Measurements from ENCODE around the gene CDC42EP4. TPM values are rescaled to one million over a fixed set of nuclear protein-coding genes. Genes with fewer than 3 reads are reported as not detected.

CDC42EP4 gene
- total RNA-seq, 1 donor, result 54.8 TPM

DNA sequence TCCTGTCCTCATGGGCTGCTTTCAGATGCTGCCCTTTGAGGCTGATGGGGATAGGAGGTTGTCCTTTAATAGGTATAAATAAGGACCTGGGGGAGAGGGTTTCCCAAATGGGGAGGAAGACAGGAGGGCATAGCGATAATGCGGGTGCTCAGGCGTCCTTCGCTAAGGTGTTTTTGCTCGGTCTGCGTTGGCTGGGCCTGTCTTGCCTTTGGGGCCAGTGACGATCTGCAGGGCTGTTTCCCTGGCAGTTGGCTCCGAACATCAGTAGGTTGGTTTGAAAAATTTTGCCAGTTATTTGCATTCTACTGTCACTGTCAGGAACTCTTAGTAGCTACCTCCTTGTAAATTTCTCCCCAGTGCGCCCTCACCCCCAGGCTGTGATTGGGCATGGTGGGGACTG lies 37.8 kb upstream of the CDC42EP4 start:
- TF ChIP-seq CTCF (IDR thresholded peaks at IDR 0.05; ENCODE audit: insufficient read depth, low read depth, low read length), result no peak
- DNase-seq (ENCODE audit: low read depth), result no peak
- H3K4me3 ChIP-seq (ENCODE audit: low read depth, low read length), result no peak overlapping the region

DNA sequence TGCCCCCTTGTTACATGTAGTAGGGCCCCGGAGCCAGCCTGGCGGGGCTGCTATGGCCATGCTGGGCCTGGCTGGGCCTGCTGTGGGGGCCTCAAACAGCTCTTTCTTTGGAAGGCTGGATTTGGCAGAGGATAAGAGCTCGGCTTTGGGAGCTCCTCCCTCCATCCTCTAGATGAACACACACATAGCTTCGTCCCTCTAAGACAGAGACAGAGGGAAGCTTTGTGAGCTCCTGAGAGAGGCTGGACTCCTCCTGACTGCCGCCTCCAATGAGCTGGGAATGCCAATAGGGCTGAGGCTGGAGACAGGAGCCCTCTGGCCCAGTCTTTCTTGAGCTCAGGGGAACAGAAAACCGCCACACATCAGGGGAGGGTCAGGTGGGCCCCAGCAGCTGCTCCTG lies 37.3 kb upstream of the CDC42EP4 start:
- no peak overlapping the region for H3K4me3 ChIP-seq (ENCODE audit: low read depth, low read length)
- DNase-seq (ENCODE audit: low read depth), result no peak
- no peak for TF ChIP-seq CTCF (IDR thresholded peaks at IDR 0.05; ENCODE audit: insufficient read depth, low read depth, low read length)

DNA sequence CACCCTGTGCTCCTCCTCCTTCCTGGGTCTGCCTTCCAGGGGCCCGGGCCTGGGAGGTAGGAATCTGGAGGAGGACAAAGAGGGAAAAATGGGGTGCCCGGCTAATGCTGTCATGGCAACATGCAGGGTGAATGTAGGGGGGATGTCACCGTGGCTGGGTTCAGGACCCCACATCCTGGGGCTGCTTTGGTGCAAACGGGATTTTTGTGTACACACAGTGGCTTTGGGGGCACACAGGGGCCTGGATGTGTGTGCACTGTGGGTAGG lies 37.0 kb upstream of the CDC42EP4 start:
- no peak for DNase-seq (ENCODE audit: low read depth)
- TF ChIP-seq CTCF (IDR thresholded peaks at IDR 0.05; ENCODE audit: insufficient read depth, low read depth, low read length), result no peak
- H3K4me3 ChIP-seq (ENCODE audit: low read depth, low read length), result no peak overlapping the region

GRCh38 chr17:73348018-73348828 lies 36.4 kb upstream of the CDC42EP4 start:
- no peak overlapping the region for H3K4me3 ChIP-seq (ENCODE audit: low read depth, low read length)
- no peak for DNase-seq (ENCODE audit: low read depth)
- TF ChIP-seq CTCF (IDR thresholded peaks at IDR 0.05; ENCODE audit: insufficient read depth, low read depth, low read length), result no peak

DNA sequence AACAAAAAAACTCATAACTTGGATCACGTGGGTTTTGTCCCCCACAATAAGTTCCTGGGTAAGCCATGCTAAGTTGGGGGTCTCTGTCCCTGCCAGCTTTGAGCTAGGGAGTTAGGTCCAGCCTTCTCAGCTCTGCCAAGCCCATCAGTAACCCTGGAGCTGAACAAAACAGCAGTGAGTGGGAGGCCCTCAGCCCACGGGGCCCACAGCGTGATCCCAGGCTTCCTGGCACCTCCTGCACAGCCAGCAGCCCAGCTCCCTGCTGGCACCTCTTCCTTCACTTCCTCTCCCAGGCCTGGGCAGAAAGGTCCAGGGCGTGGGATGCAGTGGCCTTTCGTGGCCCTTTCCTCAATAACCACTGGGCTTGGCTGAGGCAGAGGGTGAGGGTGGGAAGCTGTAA lies 35.5 kb upstream of the CDC42EP4 start:
- H3K4me3 ChIP-seq (ENCODE audit: low read depth, low read length), result no peak overlapping the region
- TF ChIP-seq CTCF (IDR thresholded peaks at IDR 0.05; ENCODE audit: insufficient read depth, low read depth, low read length), result no peak
- DNase-seq (ENCODE audit: low read depth), result no peak

DNA sequence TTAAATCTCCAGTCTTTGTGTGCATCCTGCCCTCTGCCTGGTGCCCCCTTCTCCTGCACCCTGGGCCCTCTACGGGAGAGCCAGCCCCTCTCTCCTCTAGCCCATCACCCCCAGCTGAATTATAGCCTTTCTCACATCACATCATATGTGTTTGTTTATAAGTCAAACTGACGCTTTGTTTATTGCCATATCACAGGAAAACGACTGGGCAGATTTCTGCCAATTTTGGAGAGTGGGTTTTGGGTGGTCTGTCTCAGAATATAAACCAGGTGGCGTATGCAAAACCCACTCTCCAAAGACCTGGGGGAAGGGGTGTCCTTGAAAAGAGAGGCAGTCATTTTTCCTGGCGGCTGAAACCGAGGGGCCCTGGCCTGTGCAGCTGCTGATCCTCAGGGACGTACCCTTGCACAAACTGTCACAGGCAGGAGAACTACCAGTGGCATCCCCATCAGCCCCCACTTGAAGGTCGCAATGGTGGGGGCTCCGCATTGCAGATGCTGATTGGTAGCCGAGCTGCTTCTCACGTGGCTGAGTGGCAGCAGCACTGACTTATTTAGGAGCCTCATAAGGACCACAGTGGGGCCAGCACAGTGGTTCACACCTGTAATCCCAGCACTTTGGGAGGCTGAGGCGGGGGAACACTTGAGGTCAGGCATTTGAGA lies 34.8 kb upstream of the CDC42EP4 start:
- no peak overlapping the region for H3K4me3 ChIP-seq (ENCODE audit: low read depth, low read length)
- no peak for TF ChIP-seq CTCF (IDR thresholded peaks at IDR 0.05; ENCODE audit: insufficient read depth, low read depth, low read length)
- no peak for DNase-seq (ENCODE audit: low read depth)

Data from fibroblast of villous mesenchyme (primary cell).